22Rv1 (cell line): Measurements from ENCODE around the gene NAA35.

Source experiments
- CTCF ChIP-seq: fragments of 450-650 bp; IDR thresholded peaks from 2 replicates; pipeline ENCODE4 v1.5.1; 2017; ENCODE audit warnings: mild to moderate bottlenecking
- ZFX ChIP-seq: fragments of 450-650 bp; IDR thresholded peaks from 2 replicates; pipeline ENCODE4 v1.6.1; 2017; ENCODE audit warnings: antibody characterized with exemption, borderline replicate concordance

- TF ChIP-seq ZFX (no peak), CTCF (no peak)
Measured at GRCh38 chr9:86035827-86036440, 95.0 kb downstream of the NAA35 start.
